ENCODE measurements around the gene ZNF727.
"Not testable (repeated sequence)": the region's sequence is repeated elsewhere in the genome, so short reads cannot be mapped to it uniquely, and the experiment has no call there.

The ZNF727 gene

DNA sequence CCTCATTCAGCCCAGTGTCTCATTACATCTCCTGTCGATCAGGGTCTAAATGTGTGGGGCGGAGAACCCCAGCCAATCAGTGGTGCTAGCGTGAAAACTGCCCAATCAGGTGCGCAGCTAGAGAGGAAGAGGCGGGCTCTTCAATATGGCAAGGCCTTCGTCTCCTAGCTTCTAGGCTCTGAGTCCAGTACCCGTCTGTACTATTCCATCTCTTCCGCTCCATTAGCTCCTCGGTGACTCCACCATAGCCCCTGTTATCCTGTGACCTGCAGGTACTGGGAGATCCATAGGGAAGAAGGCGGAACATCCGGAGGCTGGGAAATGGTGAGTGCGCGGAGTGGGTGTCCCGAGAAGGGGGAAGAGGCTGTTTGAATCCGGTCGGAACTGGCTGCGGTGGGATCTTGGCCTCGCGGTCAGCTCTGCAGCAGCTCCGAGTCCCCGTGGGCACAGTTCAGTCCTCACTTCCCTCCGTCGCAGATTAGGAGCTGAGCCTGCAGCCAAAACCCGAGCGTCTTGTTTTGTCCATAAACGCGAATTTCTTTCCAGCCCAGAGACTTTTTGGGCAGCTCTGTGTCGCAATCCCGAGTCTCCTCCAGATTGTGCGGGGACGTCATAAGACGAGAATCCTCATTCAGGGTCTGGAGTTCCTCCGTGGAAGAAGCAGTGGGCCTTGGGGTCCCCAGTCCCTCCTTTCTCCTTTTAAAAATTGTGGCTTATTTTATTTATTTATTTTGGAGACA, at the start of gene ZNF727:
Gene ZNF727 (plus strand): TSS at position 134 of the 740 bp plus-strand sequence. CDS start 188 bp downstream, at position 322.
- peak; percentile 91 for DNase-seq (ENCODE audit: low spot score)

DNA sequence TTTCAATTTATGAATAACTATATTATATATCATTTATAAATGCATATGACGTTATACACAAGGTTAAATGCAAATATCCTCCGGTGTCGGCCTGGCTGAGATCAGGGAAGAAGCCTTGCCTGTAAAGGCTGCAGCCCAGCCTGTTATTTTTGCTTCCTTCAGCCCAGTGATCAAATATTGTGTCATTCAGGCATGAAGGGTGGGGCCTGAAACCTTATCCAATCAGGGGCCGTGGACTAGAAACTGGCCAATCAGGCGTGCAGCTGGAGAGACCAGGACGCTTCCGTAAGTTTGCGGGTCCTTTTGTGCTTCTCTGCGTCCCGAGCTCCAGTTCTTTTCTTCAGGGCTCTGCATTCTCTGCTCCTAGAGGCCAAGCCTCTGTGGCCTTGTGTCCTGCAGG, 46.7 kb upstream of the ZNF727 start, which contains the start of gene ZNF722:
Gene ZNF722 (plus strand): TSS at position 301 of the 400 bp plus-strand sequence. CDS start 113 bp downstream, outside the sequence.
- DNase-seq (ENCODE audit: low spot score): no peak

DNA sequence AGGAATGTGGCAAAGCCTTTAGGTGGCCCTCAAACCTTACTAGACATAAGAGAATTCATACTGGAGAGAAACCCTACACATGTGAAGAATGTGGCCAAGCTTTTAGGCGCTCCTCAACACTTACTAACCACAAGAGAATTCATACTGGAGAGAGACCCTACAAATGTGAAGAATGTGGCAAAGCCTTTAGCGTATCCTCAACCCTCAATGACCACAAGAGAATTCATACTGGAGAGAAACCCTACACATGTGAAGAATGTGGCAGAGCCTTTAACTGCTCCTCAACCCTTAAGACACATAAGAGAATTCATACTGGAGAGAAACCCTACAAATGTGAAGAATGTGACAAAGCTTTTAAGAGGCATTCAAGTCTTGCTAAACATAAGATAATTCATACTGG, 29.7 kb upstream of the ZNF727 start:
- DNase-seq (ENCODE audit: low spot score): not testable (repeated sequence)

DNA sequence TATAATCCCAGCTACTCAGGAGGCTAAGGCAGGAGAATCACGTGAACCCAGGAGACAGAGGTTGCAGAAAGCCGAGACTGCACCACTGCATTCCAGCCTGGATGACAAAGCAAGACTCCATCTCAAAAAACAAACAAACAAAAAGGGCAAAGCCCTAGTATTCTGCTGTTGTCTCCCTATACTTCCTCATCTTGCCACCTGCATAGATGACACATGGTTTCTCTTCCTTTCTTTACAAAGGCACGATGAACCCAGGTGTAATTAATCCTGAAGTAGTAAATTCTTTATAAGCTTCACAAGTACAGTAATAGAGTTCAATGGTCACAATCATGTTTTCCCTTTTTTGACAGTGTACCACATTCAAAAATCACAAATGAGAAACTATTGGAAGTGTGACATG, 9.8 kb upstream of the ZNF727 start:
- no peak for DNase-seq (ENCODE audit: low spot score)

GRCh38 chr7:64037095-64037494, 8.1 kb upstream of the ZNF727 start:
- no peak for DNase-seq (ENCODE audit: low spot score)

GRCh38 chr7:64046041-64046389, 781 bp downstream of the ZNF727 start:
- DNase-seq (ENCODE audit: low spot score): no peak

- not testable (repeated sequence) for DNase-seq (ENCODE audit: low spot score)
Measured at GRCh38 chr7:64077837-64078698, 32.8 kb downstream of the ZNF727 start.

GRCh38 chr7:64078699-64078994, 33.4 kb downstream of the ZNF727 start:
- DNase-seq (ENCODE audit: low spot score): no peak

- DNase-seq (ENCODE audit: low spot score): no peak
Measured at GRCh38 chr7:64087501-64087900, 42.3 kb downstream of the ZNF727 start.

- DNase-seq (ENCODE audit: low spot score): not testable (repeated sequence)
Measured at GRCh38 chr7:64088863-64089262, 43.6 kb downstream of the ZNF727 start.

Data from D341Med (cell line).